Measurements from ENCODE around the gene CNTN6.

CNTN6 gene

DNA sequence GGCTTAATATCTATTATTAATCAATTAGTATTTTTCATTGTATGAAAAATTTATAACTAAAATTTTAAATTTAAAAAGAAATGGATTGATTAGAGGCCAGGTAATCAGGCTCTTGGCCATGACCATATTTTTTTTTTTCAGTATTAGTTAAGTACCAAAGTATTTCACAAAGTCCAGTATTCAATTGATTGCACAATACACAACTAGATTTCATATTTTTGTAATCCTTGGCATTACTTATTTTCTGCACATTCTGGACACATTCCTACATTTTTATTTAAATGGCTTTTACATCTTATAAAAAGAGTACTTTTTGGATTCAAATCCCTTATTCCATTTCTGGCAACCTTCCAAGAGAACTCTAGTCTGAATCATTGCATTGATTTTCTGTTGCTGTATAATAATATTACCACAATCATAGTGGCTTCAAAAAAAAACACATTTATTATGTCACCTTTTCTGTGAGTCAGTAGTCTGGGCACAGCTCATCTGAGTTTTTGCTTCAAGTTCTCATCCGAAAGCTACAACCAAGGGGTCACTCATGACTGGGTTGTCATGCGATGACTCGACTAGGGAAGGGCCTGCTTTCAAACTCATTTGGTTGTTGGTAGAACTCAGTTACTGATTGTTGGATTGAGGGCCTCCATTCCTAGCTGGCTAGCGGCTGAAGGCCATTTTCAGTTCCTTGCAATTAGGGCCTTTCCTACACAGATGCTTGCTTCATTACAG, 90.7 kb downstream of the CNTN6 start:
- no peak for DNase-seq

DNA sequence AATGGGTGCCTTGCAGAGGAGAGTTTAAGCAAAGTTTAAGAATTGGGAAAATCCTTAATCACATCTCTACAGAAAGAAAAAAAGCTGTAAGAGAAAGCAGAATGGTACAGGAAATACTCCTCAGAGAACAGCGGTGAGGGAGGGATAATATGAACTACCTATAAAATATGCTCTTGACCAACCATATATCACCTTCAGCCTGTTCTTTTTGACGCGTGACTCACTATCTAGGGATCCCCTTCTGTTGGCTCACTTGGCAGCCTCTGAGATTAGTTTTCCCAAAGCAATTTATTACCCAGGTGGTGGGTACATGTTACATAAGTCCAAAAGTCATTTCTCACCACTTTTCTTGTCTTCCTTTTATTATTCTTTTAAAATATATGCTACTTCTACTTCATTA, 97.7 kb downstream of the CNTN6 start:
- no peak for DNase-seq

DNA sequence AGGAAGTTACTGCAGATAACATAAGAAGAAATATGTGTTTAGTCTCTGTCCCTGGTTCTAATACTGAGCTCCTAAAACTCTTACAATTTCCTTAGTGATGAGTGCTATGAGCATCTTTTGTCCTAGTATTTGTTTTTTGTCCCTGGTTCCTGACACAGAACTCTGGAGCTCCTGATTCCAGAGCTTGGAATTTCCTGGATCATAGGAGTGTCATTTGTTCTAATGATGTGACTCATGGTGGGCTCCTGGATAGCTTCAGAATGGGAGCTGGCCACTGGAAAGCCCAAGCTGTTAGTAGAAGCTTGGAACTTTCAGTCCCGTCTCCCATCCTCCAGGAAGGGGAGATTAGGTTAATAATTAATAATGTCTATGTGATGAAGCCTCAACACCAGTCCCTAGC, 98.2 kb downstream of the CNTN6 start:
- no peak for DNase-seq

DNA sequence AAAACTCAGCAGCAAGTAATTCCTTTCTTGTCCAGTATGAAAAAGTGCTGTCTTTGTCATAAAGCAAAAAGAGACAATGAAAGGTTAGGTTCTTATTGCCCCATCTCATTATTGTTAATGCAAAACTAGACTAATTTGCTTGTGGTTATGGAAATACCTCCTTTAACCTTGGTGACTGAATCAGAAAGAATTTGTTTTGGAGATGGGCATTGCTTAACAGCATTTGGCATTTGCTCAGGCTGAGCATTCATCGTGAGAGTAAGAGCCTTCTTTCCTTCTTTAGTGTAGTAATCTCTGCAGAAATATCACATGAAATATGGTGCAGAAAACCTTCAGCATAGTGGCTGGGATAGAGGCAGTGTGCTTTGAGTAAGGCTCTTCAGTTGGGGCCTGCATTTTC, 103.1 kb downstream of the CNTN6 start:
- no peak for DNase-seq

DNA sequence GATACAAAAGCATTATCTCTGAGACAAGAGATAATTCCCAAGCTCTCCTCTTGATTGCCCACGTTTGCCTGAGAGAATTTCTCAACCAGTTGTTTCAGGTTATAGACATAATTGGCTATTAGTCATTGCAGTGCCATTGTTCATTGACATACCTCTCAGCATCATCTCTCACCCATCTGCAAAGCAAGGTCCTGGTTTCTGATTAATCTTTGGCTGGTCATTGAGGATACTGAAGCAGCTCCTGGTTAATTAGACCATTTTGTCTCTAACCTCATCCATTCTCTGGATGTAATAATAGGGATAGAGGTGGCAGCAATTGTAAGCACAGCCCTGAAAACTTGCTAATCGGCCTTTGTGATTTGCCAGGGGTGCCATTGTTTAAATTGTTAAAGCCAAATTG, 104.2 kb downstream of the CNTN6 start:
- no peak for DNase-seq

DNA sequence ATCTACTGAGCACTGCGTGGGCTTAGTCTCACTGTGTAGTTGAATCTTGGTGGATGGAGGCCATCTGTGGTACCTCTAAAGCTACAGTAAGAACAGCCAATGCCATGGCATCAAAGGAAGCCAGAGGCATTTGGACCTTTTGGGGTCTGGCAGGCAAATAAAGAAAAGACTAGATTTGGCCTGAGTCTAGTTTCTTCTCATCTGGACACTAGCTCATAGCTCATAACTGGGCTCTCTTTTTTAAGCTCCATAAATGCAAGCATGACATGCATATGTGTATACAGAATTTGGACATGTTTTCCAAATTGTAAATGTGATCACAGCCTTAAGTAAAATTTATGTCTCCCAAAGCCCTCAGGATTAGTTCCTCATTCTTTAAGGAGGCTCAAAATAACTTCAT, 107.5 kb downstream of the CNTN6 start:
- DNase-seq: no peak

DNA sequence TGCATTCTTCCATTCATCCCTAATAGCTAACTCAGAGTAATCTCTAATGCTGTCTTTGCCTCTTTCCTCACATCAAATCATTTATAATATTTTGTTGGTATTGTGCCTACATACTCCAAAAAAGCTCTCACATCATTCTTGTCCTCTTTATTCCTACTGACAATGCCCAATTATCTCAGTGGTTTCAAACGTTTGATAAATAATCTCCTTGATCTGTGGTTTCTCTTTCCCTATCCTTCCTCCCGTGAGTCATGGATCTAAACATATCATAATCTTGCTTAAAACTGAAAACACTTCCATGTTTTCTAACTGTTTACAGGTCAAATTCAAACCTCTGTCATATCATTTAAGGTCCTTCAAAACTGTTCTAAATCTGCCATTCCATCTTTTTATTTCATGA, 115.1 kb downstream of the CNTN6 start:
- DNase-seq: no peak

DNA sequence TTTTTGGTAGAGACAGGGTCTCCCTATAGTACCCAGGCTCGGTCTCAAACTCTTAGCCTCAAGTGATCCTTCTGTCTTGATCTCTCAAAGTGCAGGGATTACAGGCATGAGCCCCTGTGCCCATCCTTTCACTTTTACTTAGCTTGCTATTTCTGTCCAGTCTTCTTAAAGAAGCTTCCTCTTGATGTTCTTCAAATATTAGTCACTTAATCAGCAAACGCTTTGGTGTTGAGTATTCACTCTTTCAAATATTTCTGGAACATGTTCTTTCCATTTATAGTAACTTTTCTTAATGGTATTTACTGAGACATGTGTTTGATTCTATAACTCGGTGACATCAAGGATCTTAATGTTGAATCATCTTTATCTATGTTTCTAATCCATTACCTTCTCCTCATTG, 122.1 kb downstream of the CNTN6 start:
- DNase-seq: no peak

DNA sequence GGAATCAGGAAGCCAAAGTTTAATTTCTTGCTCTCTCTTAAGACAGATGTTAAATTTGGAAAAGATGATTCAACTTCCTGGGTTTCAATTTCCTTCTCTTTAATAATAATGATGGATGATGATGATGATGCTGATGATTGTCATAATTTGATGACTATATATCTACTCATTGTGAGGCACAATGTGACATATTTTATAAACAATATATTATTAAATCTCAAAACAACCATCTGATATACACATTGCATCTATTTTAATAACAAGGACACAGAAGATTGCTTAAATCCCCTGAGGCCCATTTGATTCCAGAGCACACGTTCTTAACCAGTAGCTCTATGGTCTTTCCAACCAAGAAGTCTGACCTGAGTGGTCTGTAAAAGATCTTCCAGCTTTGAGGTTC, 124.0 kb downstream of the CNTN6 start:
- DNase-seq: no peak

DNA sequence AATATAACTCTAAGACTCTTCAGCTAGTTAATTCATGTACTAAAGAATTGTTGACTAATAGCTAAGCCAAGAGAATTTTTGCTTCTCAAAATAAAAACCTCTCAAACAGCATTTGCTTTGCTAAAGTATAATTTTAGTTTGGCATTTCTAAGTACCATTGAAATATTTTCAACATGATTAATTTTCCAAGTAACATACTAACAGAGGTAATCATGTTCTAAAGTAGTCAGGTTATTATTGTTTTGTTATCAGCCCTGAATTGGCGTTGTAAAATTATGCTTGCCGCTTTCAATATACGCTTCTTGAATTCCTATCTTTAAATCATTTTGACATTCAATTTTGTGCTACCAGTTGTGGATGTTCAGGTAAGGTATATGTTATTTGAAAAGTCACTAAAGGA, 134.3 kb downstream of the CNTN6 start:
- DNase-seq: no peak

DNA sequence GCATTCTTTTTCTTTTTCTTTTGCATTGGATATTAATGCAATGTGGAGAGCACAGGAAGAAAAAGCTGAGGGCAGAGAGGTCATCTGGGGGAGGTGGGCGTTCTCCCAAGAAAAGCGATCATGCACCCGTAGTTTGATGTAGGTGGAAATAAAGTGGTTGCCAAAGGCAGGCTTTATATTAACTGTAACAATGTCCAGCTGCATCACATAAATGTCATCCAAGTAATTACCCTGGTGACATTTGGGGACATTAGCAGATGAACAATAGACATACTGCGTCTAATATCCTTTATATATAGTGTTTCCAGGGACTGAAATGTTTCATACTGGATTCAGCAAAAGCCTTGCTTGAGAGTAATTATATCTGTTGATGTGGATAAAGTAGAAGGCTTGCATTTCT, 135.5 kb downstream of the CNTN6 start:
- DNase-seq: no peak

DNA sequence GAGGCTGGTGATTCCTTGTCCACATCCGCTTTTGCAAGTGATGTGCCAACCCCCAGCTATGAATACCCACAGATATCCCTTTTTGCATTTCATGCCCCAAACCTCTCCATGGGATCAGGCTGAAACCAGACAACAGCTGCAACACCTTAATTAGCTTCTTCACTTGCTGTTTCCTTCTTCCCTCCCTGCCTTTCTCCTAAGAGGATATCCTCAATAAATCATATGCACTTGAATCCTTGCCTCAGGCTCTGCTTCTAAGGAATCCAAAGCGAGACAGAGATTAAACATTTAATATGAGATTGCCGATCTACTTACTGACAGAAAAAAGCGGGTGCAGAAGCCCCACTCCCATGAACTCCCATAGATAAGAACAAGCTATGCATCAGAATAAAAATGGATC, 138.1 kb downstream of the CNTN6 start:
- no peak for DNase-seq

DNA sequence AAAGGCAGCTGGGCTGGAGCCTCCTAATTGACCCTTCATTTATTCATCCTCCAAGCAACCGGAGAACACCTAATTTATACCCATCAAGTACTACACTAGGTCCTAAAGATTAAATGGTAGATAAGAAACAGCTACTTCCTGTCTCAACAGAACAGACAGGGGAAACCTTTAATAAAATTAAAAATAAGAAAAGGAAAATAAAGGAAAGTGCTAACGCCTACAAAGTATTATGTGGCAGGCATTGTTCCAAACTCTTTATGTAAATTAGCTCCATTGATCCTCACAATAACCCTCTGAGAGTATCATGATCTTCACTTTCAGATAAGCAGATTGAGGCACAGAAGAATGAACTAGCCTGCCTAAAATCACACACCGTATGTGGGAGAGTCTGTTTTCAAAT, 139.5 kb downstream of the CNTN6 start:
- no peak for DNase-seq

DNA sequence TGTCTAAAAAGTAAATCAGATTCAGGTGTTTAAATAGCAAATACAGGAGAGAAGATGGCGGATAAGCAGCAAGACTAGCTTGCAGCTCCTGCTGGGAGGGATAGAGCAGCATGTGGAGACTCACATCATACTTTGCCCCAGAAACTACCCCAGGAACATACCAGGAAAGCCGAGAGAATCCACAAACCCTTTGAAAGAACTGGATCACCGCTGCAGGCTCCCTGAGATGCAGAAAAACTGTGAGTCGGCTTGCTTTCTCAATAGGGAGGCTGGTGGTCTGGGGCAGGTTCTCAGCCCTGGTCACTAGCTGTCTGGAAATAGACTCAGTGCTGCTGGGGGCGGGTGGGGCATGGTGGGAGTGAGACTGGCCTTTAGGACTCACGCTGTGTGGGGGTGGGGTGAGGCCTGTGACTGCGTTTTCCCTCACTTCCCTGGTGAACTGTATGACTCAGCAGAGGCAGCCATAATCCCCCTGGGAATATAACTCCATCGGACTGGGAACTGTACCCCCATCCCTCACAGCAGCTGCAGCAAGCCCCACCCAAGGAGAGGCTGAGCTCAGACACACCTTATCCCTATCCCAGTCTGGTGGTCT, 142.8 kb downstream of the CNTN6 start:
- no peak for DNase-seq

DNA sequence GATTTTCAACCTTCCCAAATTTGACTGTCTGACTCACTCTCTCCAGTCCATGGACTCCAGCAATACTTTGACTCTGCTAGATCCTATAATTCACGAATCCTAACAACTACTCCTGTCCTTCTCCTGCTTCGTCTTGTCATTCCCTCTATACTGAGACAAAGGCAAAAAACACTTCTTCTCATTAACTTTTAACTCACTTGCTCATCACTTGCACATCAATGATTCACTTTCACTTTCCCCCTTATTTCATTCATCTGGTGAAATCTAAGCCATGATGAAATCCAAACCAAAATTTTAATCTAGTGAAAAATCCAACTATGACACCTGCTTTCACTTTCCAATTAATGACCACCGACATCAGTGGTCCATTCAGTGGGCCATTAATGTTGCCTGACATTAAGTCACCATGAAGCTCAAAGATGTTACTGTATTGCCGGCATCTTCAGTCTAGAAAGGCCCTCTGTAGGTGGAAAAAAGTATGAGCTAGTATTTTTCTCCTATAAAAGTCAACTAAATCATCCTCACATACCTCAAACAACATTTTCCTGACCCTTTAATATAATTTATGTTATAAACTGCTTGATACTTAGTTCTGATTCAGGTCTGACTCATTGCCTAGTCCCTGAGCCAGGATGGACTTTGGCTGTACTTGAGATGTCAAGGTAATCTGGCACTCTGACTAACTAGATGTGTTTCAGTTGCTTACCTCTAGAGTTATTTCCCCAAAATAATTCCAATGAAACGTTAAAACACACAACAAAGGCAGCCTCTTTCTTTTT, 158.6 kb downstream of the CNTN6 start:
- DNase-seq: no peak

DNA sequence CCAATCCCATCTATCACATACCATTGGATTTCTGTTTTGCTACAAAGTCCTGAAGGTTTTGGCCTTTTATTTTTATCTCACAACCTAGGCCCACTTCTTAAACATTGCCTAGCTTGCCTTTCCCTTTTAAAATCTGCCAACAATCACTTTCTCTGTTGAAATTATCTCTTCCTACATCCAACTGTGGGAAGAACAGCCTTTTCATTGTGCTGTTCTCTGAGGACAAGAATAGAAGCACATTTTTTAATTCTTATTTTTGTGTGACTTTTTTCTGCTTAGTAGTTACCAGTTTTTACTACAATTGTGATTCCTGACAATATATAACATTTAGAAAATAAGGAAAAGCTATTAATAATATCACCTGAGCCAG, 159.2 kb downstream of the CNTN6 start:
- DNase-seq: no peak

DNA sequence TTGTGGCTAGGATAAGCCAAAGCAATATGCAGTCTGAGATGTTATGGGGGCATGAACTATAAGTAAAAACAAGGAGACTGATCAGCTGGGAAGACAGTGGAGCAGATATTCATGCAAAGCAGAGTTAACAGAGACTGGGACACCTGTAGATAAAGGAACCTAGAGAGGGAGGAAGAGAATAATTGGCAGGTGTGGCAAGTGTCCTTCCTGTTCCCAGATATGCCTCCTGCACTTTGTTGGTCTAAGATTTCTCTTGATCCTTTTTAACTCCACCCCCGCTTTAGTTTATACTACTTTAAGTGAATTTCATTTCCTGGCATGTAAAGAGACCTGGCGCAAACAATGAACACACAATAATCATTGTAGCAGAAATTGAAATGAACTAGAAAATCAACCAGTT, 169.4 kb downstream of the CNTN6 start:
- no peak for DNase-seq

DNA sequence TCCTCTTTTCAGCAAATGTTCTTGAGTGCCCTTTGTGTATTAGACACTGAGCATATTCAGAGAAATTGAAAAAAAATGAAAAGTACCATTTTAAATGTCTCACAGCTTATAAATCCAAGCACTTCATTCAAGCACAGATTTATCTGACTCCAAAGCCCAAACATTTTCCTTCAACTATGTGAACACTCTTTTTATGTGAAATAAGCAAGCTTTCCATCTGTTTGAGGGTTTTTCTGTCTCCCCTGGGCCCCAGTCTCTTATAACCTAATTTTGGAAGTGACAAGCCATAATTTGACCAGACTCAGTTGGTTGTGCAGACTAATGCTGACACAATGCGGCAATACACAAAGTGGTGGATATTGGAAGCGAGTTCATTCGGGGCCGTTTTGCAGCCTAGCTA, 170.3 kb downstream of the CNTN6 start:
- DNase-seq: no peak

DNA sequence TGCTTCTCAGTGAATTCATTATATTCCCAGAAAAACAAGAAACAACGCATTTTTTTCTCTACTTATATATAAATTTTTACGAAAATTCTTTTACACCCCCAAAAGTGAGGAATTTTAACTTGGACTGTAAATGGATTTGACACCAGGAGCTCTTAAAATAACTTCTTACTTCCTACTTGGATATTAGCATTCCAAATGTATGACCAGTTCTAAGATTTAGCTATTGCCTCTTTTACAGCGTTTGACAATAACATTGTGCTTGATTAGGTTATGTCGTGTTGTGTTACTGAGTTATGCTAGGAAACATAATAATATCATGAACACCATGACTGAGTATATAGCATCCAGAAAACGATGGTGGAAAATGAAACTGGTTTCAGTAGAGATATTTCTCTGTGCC, 177.0 kb downstream of the CNTN6 start:
- DNase-seq: no peak

DNA sequence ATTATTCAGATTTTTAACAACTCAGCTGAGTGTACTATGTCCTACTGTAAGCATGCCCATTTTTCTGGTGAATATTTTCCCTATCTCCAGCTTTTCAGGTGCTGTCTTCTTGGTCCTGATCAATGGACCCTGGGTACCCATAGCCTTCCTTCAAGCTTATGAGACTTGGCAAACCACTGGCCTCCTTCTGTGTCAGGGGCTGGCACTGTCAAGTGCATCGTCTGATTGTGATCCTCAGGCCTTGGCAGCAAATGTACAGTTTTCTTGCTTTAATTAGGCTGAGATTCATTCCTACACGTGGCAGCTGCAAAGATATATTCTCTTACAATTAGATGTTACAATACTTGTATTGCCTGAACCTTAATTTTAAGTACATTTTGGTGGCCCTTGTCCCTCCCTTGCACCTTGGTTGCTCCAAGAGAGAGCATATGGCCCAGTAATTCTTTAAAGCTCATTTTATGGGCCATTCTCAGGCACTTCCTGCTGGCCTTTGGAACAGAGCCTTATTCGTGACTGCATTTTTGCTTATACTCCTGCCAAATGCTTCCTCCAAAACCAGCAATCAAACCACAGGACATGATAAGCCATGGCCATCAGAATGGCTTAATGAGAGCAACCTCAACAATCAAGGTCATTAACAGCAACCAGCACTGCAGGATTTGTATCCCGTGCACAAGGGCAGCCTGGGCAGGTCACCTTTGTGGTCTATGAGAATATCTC, 179.9 kb downstream of the CNTN6 start:
- no peak for DNase-seq

DNA sequence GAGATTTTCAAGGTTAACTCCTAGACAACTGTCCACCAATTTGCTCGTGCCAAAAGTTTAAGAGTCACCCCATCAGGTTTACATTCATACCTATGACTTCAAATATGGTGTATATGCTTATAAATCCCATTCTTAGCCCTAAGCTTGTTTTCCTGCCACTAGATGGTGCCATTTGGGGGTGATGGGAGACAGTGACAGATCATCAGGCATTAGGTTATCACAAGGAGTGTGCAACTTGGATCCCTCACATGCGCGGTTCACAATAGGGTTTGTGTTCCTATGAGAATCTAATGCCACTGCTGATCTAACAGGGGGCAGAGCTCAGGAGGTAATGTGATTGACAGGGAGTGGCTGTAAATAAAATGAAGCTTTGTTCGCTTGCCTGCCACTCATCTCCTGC, 182.7 kb downstream of the CNTN6 start:
- DNase-seq: no peak

DNA sequence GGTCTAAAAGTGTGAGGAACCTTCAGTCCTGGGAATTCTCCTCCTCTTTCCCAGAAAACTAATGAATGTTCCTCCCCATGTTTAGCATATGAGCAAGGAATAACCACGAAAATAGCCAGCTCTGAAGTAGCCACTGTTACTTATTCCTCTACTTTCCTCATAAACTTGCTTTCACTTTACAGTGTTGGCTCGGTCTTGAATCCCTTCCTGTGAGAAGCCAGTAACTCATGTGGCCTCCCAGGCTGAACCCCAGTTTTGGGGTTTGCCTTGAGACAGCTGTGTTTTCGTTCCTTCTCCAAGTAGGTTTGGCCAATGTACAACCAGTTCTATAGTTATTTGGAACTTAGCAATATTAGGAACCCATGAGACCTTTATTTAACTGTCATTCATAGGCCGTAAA, 195.0 kb downstream of the CNTN6 start:
- DNase-seq: no peak

DNA sequence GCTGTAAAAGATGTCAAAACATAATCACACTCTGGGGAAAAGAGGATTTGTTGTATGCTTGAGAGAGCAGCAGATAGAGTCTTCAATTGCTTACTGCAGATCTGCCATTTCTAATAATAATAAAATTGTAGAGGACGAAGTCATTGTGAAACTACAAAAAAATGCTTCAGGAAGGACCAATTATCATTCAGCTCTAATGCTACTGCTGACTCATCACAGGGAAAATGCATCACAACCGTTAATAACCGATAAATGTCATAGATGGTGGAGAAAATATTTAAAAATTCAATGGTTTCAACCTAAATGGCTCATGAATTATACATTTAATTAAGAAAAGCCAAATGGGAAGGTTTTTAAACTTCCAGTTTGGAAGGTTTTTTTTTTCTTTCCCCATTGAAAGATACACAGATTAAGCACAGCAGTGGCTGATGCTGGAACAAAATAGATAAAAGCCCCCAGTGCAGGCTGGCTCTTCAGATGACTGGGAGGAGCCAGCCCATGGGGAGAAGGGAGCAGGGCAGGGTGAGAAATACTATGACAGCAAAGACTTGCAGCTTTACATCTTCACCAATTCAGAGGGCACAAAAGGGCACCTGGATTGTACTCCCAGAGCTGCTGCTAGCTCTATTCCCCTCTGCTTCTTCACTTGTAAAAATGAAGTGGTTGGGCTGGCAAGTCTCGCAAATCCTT, 196.1 kb downstream of the CNTN6 start:
- no peak for DNase-seq

Measured in CD4-positive, alpha-beta T cell treated with Interleukin-15 for 1 hour (primary cell).